Sigmoid colon (tissue), 4 donors: ENCODE results near the gene PTPRD.

ENCODE experiments used
- EP300 ChIP-seq, 4 donors: sonication (generic); formaldehyde crosslinking; IDR thresholded peaks; one replicate each; pipeline ENCODE4 v1.6.1; 2017; ENCODE audit warnings: antibody characterized with exemption in 4 of 4
- POLR2A ChIP-seq, 2 donors: fragments of 450-650 bp; IDR thresholded peaks; one replicate each; pipeline ENCODE4 v1.6.1; 2016; ENCODE audit warnings: antibody characterized with exemption in 2 of 2, mild to moderate bottlenecking in 2 of 2, moderate library complexity in 2 of 2

GRCh38 chr9:10048994-10049393 lies 563.8 kb downstream of the PTPRD start:
- no peak for TF ChIP-seq POLR2A (IDR thresholded peaks at IDR 0.05)
- TF ChIP-seq EP300 (IDR thresholded peaks at IDR 0.05) = no peak
